Islet of Langerhans (tissue), 1 donor: ENCODE data around the gene LYST.
A peak's percentile ranks its signal among the peaks of the same experiment; 100 is the strongest.
"Not testable (repeated sequence)": the region's sequence is repeated elsewhere in the genome, so short reads cannot be mapped to it uniquely, and the experiment has no call there.

Experiments
- FAIRE-seq: peaks from one replicate; lab custom pipeline; 2011; peaks lifted over from hg19 to GRCh38; lab: Jason Lieb, UNC

Gene LYST

DNA sequence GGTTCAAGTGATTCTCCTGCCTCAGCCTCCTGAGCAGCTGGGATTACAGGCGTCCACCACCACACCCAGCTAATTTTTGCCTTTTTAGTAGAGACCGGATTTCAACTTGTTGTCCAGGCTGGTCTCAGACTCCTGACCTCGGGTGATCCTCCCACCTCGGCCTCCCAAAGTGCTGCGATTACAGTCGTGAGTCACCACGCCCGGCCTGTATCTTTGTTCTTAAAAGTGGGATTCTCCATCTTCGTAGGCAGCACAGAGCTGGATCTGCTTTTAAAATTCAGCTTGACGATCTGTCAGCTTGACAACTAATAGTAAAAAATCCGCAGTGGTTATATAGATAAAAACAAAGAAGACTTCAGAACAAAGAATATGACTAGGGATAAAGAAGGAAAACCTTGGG, 214.3 kb downstream of the LYST start:
- no peak for FAIRE-seq

DNA sequence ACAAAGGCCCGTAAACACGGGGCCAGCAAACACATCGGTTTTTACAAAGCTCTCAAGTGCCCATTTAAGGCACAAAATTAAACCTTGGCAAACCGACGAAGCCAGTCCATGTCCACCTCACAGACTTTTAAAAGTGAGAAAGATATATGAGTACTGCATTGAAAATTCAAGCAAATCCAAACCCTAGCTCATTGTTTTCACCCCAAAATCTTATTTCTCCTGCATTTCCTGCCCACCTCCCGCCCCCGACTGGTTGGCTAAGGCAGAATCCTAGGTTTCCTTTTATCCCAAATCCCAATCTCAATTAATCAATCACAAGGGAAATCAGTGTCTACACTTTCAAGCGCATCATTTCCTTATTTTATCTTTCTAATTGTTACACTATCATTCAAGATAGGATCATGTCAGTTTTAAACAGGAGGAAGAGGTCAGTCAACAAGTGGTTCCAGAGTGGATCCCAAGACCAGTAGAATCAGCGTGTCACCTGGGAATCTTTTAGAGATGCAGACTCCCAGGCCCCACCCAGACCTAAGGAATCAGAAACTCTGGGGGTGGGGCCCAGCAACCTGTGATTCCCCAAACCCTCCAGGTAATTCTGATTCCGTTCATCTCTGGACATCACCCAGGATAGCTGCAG, 215.4 kb downstream of the LYST start:
- no peak for FAIRE-seq

DNA sequence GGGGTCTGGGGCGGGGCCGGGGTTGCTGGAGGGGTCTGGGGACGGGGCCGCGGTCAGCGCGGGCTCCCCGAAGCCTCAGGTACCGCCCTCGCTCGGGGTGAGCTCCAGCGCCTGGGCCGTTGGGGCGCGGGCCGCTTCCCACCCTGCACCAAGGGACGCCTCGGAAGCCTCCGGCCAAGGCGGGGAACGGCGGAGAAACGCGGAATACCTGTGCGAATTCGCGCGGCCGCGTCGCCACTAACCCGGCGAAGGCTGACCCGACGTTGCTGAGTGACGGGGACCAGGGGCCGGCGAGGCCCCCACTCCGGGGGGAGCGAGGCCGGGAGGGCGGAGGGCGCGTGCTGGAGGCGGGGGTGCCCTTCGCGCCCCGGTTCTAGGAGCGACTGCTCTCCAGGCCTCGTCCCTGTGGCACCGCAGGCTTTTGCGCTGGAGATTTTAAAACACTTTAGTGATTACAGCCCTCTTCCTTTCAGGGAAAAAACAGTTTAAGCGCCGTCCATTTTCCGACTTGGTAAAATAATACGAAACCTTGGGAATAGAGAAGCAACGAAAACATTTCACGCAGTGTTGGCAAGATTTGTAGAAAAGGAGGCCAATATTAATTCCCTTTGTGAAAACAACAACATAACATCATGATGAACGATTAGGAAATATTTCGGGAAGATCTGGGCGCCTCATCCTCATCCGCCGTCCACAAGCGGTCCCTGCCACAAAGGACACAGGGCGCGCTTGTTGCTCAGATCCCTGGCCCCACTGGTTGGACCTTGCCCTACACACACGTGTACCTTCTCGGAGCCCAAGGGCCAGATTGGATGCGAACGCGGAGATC, 216.2 kb downstream of the LYST start:
- peak; percentile 43 for FAIRE-seq

DNA sequence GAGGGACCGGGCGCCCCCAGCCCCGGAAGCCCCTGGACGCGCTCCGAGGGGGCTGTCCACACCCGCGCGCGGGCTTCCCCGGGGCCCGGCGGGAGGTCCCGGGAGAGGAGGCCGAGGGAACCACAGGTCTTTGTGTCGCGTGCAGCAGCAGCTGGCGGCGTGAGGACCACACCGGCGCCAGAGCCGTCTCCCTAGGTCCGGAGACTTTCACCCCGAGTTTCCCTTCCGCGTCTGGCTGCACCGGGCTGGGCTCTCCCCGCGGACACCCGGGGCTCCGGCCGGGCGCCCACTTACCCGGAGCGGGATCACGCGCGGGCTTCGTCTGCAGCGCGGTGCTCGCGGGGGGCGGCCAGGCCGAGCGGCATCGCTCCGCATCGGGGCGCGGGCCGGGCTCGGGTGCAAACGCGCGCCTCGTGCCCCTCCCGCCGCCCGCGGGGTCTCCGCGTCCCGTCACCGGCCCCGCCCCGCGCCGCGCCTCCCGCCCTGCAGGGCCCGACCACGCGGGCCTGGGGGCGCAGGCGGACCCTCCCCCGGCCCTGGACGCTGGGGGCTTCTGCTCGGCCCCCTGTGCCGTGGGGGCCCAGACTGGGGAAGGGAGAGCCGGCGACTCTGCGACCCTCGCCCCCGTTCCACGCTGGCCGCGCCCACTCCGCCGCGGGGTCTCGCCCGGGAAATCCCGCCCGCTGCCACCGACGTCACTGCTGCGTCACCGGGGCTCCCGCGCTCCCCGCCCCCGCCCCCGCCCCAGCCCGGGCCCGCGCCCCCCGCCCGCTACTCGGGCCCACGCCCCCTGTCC, 217.1 kb downstream of the LYST start, which contains the start of gene GNG4:
GNG4 (minus strand) TSS at position 417 of the 796 bp plus-strand sequence. CDS start 65,946 bp downstream, outside the sequence.
- FAIRE-seq: no peak

DNA sequence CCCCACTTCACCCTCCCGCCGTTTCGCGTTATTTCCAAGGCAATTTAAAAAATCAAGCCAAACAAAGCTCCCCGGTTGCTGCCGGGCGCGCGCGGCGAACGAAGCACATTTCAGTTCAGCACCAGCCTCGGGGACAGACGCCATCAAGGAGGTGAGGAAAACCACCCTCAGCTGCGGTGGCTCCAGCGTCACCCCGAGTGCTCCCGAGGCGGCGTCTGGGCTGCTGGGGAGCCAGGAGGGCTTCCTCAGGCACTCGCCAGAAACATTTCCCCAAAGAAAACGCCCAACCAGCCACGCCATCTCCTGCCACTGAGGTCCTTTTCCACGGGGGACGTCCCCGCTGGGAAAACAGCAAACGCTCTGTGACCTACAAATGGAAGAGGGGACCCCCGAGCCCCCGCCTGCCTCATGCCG, 217.7 kb downstream of the LYST start:
- no peak for FAIRE-seq

DNA sequence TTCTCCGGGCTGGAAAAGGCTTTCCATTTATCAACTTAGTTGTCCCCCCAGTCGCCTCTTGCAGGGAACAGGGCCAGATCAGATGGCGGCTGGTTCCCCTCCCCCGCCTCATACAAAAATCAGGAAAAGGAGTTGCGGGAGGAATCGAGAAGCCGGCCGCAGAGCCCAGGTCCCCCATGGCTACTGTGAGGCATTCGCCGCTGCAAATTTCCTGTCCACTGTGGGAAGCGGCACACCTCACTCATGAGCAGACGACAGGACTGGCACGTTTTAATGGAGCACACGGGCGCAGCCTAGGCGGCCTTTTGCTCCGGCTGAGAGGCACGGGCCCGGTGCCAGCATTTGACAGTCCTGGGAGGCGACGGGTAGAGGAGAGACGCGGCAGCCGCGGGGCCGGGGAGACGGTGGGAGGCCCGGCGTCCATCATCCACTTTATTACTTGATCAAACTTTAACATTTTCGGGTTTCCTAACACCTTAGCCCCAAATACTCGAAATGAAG, 218.2 kb downstream of the LYST start:
- FAIRE-seq: no peak

DNA sequence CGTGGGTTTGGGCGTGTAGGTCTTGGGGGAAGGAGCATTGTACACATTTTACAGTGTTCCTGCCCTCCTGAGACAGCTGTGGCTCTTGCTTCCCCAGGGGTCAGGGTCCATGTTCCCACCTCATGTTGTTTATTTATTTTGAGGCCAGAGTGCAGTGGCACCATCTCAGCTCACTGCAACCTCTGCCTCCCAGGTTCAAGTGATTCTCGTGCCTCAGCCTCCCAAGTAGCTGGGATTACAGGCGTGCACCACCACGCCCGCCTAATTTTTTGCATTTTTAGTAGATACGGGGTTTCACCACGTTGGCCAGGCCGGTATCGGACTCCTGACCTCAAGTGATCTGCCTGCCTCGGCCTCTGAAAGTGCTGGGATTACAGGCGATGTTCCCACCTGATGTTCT, 219.2 kb downstream of the LYST start:
- FAIRE-seq: not testable (repeated sequence)

DNA sequence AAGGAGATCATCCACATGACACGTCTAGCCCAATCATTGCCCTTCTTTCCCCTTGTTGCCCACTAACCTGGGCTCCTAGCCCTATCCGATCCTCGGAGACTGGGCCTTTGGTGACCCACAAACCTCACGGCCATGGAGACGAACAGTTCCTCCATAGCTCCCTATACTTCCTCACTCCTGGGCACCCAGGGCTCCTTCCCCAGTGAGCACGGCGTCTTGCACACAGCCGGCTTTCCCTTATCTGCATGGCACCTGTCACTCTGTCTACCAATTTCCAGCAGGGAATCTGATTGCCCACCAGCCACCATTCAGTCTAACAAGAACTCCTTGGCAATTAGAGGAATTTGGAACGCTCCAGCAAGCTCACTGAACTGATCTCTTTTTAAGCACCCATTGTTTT, 220.2 kb downstream of the LYST start:
- no peak for FAIRE-seq

DNA sequence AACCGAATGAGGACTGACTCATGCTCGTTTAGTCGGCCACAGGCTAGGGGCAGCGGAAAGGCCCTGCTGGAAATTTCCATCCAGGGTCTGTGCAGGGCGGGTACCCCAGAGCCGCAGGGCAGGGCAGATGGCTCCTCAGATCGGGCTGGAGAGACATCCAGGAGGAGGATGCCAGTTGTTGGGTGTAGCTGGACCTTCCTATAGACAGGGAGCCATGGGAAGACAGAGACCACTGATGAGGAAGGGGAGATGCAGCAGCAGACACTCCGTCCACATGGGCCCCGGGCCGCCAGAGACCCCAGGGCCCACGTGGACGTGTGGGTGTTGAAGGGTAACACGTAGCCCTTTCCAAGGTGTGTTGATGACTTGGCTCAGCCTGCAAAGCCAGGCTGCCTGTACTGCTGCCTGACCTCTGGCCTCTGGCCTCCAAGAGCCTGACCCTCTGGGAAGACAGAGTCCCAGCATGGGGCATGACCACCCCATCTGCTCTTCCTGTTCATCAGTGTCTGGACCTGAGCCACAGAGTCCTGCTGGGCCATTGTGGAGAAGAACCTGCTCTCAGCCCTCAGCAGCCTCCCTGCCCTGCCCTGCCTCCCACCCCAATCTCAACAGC, 221.9 kb downstream of the LYST start:
- no peak for FAIRE-seq

DNA sequence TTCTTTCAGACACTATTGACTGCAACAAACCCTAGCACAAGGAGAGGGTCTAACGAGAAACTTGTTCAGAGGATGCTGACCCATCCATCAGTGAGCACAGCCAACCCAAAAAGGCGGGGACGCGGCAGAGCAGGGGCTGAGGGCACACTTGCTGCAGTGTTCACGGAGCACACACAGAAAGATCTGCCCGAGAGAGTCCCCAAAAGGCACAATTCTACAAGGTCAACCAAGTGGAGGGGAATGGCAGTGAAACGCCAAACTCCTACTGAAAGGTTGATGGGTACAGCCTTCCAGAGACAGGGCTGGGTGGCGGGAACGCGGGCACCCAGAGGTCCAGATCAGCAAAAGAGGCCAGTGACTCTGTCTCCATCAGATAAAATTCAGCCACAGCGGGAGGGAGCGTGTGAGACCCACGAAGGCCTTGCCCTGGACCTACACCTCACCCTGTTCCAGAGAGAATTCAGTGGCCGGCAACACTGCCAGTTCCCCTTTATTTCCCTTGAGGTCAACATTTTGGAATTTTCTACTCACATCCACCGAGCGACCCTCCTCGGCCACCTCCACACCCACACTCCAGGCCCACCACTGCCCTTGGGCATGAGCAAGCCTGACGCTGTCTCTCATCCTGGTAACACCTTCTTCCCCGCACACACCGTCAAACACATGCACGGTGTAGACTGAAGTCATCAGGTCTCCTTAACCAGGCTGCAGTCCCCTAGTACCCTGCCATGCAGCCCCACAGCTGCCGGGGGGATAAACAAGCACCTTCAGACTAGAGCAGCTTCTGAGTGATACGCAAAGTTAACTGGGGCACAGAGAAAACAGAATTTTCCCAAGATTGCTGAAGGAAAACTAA, 222.6 kb downstream of the LYST start:
- FAIRE-seq: no peak

DNA sequence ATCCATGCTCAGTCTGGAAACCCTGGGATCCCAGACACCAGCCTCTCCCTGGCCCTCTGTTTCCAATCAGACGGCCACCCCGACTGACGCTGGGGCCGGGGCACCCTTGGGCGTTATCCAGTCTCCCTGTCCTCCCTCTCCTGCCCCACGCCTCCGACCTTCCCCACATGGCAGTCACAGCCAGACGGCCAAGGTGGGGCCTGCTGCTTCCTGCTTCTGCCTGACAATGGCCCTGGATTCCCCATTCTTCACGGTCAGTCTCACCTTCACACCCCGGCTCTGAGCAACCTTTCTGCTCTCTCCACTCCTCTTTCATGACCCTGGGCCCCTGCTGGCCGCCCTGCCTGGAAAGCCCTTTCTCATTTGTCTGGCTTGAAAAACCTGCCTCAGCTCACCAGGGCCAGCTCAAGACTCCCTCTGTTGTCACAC, 223.7 kb downstream of the LYST start:
- no peak for FAIRE-seq

DNA sequence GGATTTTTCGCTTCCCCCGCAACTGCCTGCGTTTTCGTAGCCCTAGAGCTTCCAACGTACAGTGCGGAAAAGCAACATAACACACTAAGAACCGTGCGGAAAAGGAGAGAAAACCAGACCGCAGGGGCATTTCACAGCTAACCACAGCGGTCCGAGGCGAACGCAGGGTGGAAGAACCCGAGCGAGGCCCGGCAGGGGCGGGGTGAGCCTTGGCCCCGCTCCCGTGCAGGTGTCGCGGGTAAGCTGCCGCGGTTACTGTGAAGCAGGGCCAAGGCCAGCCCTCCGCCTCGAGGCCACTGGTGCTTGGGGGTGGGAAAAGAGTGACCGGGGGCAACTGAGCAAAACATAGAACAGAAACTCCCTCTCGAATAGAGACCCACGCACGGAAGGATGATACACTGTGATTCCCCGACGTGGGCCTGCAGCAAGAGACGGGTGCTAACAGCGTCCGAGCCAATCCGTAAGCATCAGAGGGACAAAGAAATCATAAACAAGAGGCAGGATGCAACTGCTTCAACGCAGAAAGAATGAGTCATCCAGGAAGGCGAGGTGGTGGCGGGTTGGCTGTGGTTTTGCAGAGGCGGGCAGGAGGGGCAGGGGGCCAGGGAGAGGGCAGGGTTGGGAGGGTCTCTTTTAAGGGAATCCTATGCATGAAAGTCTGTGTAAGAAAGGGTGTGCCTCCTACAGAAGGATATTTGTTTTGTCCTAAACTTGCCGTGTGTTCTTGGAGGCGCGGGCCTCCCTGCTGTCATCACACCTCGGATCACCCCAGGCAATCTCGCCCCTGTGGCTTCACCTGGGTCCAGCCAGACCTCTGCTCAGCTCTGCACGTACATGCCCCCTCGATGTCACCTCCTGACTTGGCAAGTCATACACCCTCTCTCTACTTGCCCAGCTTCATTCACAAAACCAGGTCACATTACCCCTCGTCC, 224.4 kb downstream of the LYST start:
- no peak for FAIRE-seq

DNA sequence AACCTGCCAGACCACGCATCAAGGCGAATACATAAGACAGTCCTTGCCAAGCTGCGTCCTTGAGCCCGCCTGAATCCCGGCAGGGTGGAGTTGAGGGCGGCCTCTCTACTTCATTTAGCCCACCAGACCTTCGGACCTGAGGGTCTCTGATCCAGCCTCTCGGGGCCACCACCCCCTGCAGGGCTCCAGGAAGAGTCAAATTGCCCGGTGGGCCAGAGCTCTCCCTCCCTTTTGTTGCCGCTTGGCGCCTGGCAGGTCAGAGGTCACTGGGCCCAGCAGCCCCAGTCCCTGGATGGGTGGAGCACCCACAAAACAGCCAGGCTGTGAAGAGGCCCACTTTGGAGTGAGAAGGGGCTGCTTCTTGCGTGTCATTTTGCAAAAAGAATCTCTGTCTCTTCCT, 226.1 kb downstream of the LYST start:
- FAIRE-seq: no peak

DNA sequence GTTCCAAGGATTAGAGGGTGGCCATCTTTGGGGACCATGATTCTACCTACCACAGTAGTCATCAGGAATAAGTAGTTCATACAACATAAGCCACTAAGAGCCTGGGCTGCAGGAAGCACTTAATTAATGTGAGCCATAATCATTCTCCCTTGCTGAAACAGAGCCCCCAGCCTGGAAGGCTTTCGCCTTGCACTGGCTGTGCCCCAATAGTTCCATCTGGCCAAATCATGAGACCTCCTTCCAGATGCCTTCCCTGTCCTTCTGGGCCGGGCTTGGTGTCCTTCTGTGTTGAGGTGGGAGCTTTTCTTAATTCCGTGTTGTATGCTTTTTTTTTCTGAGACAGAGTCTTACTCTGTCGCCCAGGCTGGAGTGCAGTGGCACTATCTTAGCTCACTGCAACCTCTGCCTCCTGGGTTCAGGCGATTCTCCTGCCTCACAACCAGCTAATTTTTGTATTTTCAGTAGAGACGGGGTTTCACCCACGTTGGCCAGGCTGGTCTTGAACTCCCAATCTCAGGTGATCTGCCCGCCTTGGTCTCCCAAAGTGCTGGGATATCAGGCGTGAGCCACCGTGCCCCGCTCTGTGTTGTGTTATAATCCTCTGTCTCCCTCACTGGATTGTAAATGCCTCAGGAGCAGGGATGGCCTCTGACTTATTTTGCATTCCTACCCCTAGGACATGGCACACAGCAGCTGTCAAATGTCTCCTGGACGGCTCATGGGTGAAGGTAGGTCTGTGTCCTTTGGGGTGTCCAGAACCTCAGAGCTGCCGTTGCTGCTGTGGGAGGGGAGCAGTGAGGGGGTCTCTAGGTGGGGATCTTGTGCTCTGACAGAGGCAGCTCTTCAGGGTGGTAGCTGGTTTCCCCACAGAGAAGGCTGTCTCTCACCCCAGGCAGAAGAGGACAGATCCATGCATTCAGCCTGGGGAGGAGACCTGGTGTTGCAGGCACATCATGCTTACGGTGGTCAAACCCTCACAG, 227.2 kb downstream of the LYST start:
- FAIRE-seq: no peak

DNA sequence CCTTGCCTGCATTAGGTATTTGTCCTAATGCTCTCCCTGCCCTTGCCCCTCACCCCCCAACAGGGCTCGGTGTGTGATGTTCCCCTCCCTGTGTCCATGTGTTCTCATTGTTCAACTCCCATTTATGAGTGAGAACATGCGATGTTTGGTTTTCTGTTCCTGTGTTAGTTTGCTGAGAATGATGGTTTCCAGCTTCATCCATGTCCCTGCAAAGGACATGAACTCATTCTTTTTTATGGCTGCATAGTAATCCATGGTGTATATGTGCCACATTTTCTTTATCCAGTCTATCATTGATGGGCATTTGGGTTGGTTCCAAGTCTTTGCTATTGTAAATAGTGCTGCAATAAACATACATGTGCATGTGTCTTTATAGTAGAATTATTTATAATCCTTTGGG, 228.1 kb downstream of the LYST start:
- FAIRE-seq: not testable (repeated sequence)

DNA sequence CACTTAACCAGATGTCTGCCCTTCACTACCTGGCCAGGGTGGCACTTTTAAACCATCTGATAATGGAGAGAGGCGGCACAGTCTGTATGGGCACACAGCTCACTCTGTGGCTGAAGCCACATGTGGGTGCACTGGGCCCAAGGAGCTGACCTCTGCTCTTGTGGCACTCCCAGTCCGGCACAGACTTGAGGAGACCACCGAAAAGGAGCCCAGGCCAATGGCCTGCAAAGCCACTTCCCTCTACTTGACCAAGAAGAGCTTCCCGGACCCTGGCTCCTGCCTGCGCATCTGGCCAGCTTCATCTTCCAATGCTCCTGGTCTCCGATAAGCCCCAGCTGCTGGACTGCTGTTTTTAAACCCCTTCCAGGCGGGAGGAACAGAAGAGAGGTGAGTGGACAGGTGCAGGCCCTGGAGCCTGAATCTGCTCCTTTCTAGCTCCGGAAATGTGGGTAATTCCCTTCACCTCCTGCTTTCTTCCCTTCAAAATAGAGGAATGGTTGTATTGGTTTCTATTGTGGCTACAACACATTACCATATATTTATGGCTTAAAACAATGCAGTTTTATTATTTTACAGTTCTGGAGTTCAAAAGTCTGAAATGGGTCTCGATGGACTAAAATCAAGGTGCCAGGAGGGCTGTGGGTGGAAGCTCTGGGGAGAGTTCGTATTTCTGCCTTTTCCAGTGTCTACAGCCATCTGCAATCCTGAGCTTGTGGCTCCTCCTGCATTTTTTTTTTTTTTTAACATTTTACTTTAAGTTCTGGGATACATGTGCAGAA, 228.8 kb downstream of the LYST start:
- FAIRE-seq: no peak

DNA sequence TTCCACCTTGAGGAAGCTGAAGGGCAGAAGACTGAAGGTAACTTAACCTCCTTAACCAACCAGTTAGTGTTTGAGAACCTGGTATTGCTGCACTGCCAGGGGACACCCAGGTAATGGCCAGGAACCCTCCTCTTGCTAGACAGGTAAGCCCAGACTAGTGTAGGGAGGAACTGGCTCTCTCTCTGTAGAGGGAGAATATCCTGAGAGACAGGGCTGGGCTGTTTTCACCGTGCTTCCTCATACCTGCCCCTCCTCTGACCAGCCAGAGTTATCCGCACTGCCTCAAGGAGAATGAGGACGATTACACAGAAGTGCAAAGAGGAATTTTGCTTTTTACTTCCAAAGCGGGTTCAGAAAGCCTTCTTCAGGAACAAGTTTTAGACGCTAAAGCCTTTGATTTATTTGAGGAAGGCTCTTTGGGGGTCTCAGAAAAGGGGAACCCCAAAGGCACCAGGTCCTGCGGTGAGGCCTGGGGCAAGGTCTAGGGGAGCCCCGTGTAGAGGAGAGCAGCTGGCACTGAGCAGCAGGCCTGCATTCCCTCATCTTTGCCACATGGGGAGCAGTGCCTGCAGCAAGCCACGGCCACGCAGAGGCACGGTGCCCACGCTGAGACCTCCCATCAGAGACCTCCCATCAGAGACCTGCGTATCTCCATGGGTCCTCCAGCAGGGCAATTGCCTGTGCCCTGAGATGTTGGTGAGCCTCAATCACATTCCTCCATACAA, 230.6 kb downstream of the LYST start:
- FAIRE-seq: no peak
